HepG2 (cell line): ENCODE measurements around the gene INO80B. TPM values are rescaled to one million over a fixed set of nuclear protein-coding genes. Genes with fewer than 3 reads are reported as not detected.

Experiments
- ATAC-seq: fragments of 200-7000 bp; cut with Tn5 transposase; 3 replicates; pipeline ENCODE4 v1.9.1; 2020; ENCODE audit warnings: mild to moderate bottlenecking, moderate library complexity
- BruUV-seq: library from RNA; stranded (reverse); fragments of 400-500 nt; replicated peaks from 2 replicates; lab custom pipeline; 2021; lab: Mats Ljungman, UMichigan
- CTCF ChIA-PET: fragments of 300-600 bp; formaldehyde crosslinking; extraction: SDS; loops from one replicate; lab custom pipeline; 2021; ENCODE audit warnings: low total read pairs, inconsistent platforms, low intra/inter-chr PET ratio; lab: Yijun Ruan, JAX
- POLR2A ChIA-PET: fragments of 350-600 bp; sonication (Branson Sonifier 250); formaldehyde crosslinking; loops from one replicate; lab custom pipeline; 2020; ENCODE audit warnings: antibody characterized with exemption, inconsistent platforms; lab: Yijun Ruan, JAX
- DNase-seq: peaks from one replicate; pipeline ENCODE4 v3.0.0-alpha.2; 2015; ENCODE audit warnings: low spot score
- FAIRE-seq: peaks from 3 replicates; lab custom pipeline; 2011; peaks lifted over from hg19 to GRCh38; lab: Jason Lieb, UNC
- H2AFZ ChIP-seq: one replicate; pipeline ENCODE4 v1.6.1; 2011; ENCODE audit warnings: low read length, inconsistent platforms
- H3K27ac ChIP-seq: fragments of 300-600 bp; 3 replicates; pipeline ENCODE4 v1.8.0; 2011; ENCODE audit warnings: mixed run types, mild to moderate bottlenecking, mixed read lengths, low read length, inconsistent platforms; ENCODE audit not compliant: insufficient read depth; ENCODE audit errors: extremely low read length
- H3K27me3 ChIP-seq, 2 experiments: fragments of 200-600 bp in 1 of 2; 2 replicates in 1 of 2; 3 replicates in 1 of 2; pipeline versions ENCODE4 v1.6.0 to v1.8.0; 2011; ENCODE audit warnings: low read length in 2 of 2, mild to moderate bottlenecking in 2 of 2, moderate library complexity in 2 of 2, inconsistent platforms in 1 of 2; ENCODE audit not compliant: insufficient read depth in 2 of 2, control insufficient read depth in 1 of 2
- H3K36me3 ChIP-seq, 2 experiments: fragments of 200-600 bp in 1 of 2; replicated peaks in 1 of 2; 2 replicates in 1 of 2; 3 replicates in 1 of 2; pipeline versions ENCODE4 v1.5.1 to v1.8.0; 2011; ENCODE audit warnings: low read length in 2 of 2, inconsistent platforms in 1 of 2; ENCODE audit not compliant: insufficient read depth in 2 of 2, control insufficient read depth in 1 of 2
- H3K4me1 ChIP-seq: 2 replicates; pipeline ENCODE4 v1.5.1; 2012; ENCODE audit warnings: low read length, inconsistent platforms; ENCODE audit not compliant: insufficient read depth
- H3K4me2 ChIP-seq: 2 replicates; pipeline ENCODE4 v1.6.0; 2011; ENCODE audit warnings: low read depth, low read length, inconsistent platforms
- H3K4me3 ChIP-seq, 3 experiments: fragments of 200-600 bp in 1 of 3; sonication (generic), shearing (Covaris generic) in 1 of 3; replicated peaks in 1 of 3; 2 replicates each; pipeline ENCODE4 v1.5.1; 2011 to 2016; ENCODE audit warnings: low read length in 3 of 3, inconsistent platforms in 2 of 3, low read depth in 2 of 3, mild to moderate bottlenecking in 2 of 3, control low read depth in 1 of 3, mixed read lengths in 1 of 3; ENCODE audit not compliant: insufficient read depth in 1 of 3
- H3K79me2 ChIP-seq: one replicate; pipeline ENCODE4 v1.6.1; 2011; ENCODE audit warnings: low read length, inconsistent platforms; ENCODE audit not compliant: insufficient read depth
- H3K9ac ChIP-seq: 2 replicates; pipeline ENCODE4 v1.6.0; 2011; ENCODE audit warnings: mild to moderate bottlenecking, low read depth, low read length, inconsistent platforms; ENCODE audit not compliant: insufficient read depth
- H3K9me3 ChIP-seq: 2 replicates; pipeline ENCODE4 v1.5.1; 2012; ENCODE audit warnings: mild to moderate bottlenecking, low read length
- H4K20me1 ChIP-seq: 2 replicates; pipeline ENCODE4 v1.6.0; 2011; ENCODE audit warnings: inconsistent platforms, mild to moderate bottlenecking, low read length, moderate library complexity; ENCODE audit not compliant: insufficient read depth
- CREB1 ChIP-seq, 2 experiments: fragments of 450-650 bp in 1 of 2; IDR thresholded peaks; 2 replicates each; pipeline ENCODE4 v1.6.1; 2016 to 2017; ENCODE audit warnings: control low read depth in 1 of 2, mild to moderate bottlenecking in 1 of 2, missing compliant biosample characterization in 1 of 2, missing genetic modification characterization in 1 of 2
- FOXP1 ChIP-seq, 2 experiments: fragments of 450-650 bp in 1 of 2; IDR thresholded peaks; 2 replicates each; pipeline ENCODE4 v1.6.1; 2017 to 2018; ENCODE audit warnings: antibody characterized with exemption in 1 of 2
- GABPA ChIP-seq, 2 experiments: IDR thresholded peaks; 2 replicates each; pipeline ENCODE4 v1.6.1; 2011 to 2016; ENCODE audit warnings: low read depth in 2 of 2, low read length in 1 of 2, missing biosample characterization in 1 of 2, missing genetic modification characterization in 1 of 2
- SMAD3 ChIP-seq: sonication (generic); formaldehyde crosslinking; IDR thresholded peaks from 2 replicates; pipeline ENCODE4 v1.4.0; 2020; ENCODE audit warnings: missing genetic modification reagents
- THAP9 ChIP-seq: sonication (generic); formaldehyde crosslinking; IDR thresholded peaks from 2 replicates; pipeline ENCODE4; 2020; ENCODE audit warnings: missing genetic modification reagents, mild to moderate bottlenecking, borderline replicate concordance
- ZBTB42 ChIP-seq: sonication (generic); formaldehyde crosslinking; IDR thresholded peaks from 2 replicates; pipeline ENCODE4 v1.5.0; 2020; ENCODE audit warnings: mild to moderate bottlenecking, missing genetic modification reagents
- ZFP41 ChIP-seq: sonication (generic); formaldehyde crosslinking; IDR thresholded peaks from 2 replicates; pipeline ENCODE4 v1.4.0; 2020; ENCODE audit warnings: mild to moderate bottlenecking, missing genetic modification reagents, borderline replicate concordance
- ZFP91 ChIP-seq: sonication (generic); formaldehyde crosslinking; IDR thresholded peaks from 2 replicates; pipeline ENCODE4 v1.9.0; 2022; ENCODE audit warnings: missing genetic modification reagents, mild to moderate bottlenecking, borderline replicate concordance
- ZNF253 ChIP-seq: sonication (generic); formaldehyde crosslinking; IDR thresholded peaks from 2 replicates; pipeline ENCODE4 v1.8.0; 2022; ENCODE audit warnings: mild to moderate bottlenecking, missing genetic modification reagents, borderline replicate concordance
- ZNF512 ChIP-seq: sonication (generic); formaldehyde crosslinking; IDR thresholded peaks from 2 replicates; pipeline ENCODE4 v1.4.0; 2020; ENCODE audit warnings: mild to moderate bottlenecking, missing genetic modification reagents
- WGBS: methylation state at CpG from one replicate; pipeline ENCODE4 v1.1.6; 2017; ENCODE audit warnings: low lambda C conversion rate; 5-methylcytosine and 5-hydroxymethylcytosine counted together
- in situ Hi-C: cut with HindIII; loops from 2 replicates; pipeline ENCODE4 v1.10.0; 2017; ENCODE audit warnings: low pct_unique_long_range_greater_than_20kb; ENCODE audit not compliant: extremely low pct_ligation_motif_present
- intact Hi-C: fragments of 100-400 bp; cut with micrococcal nuclease; formaldehyde crosslinking; loops from one replicate; pipeline ENCODE4 v1.10.0; 2022; ENCODE audit not compliant: unreplicated experiment
- polyA plus RNA-seq, 8 experiments: library from polyadenylated mRNA; depleted of rRNA in 3 of 8; stranded (reverse) in 7 of 8; unstranded in 1 of 8; fragments of >200 nt; fragmentation: Illumina TruSeq in 4 of 8; extraction: Trizol in 4 of 8; gene quantifications; 2 replicates each; pipeline versions ENCODE4 v1.2.1 to v1.2.3, GENCODE V29; 2011 to 2016; ENCODE audit warnings: low read depth in 4 of 8, missing spikeins in 1 of 8, mixed read lengths in 1 of 8; ENCODE audit not compliant: insufficient read depth in 1 of 8
- total RNA-seq, 5 experiments: library from RNA; depleted of rRNA; stranded (reverse); fragments of >200 nt; fragmentation: Illumina TruSeq; extraction: Trizol; gene quantifications; 2 replicates each; pipeline ENCODE4 v1.2.3, GENCODE V29; 2016; ENCODE audit warnings: low read depth in 1 of 5
- TF ChIP-seq, protein P1 (sequence below): sonication (generic); formaldehyde crosslinking; IDR thresholded peaks from 2 replicates; pipeline ENCODE4 v1.4.0; 2020; ENCODE audit warnings: missing genetic modification reagents
- TF ChIP-seq, protein P2 (sequence below): sonication (generic); formaldehyde crosslinking; conservative IDR thresholded peaks from 2 replicates; pipeline ENCODE4 v1.8.0; 2022; ENCODE audit warnings: mild to moderate bottlenecking, moderate library complexity, missing genetic modification reagents

The INO80B gene
- total and polyA plus RNA-seq, 2 of the 13 experiments (the other 11 are each of a cell fraction or from before 2014, with no cell fraction given) = 6.2 to 14.5 TPM

GRCh38 chr2:74444498-74445318, 10.2 kb upstream of the INO80B start:
- in situ Hi-C loops (no loop called here), intact Hi-C loops (no loop called here)
- POLR2A ChIA-PET = interaction anchor here (0.7 to 11.6 kb wide), 8 partner anchors 11 to 82 kb away, joined by 3 to 342 read pairs (median 6); partner anchors contain the start of genes INO80B, MRPL53 and WBP1
- FAIRE-seq = no peak
- Histone ChIP-seq H2AFZ (no peak overlapping the region), H3K4me2 (peak overlapping the region; percentile 84), H3K27me3 (no peaks in the 10 kb centered on the region; a peak in 1 of 5 replicates), H4K20me1 (peaks cover 6% of the 10 kb centered on the region; the same call in 1 of the 2 replicates), H3K9me3 (no peaks in the 10 kb centered on the region), H3K4me1 (peaks cover 66% of the 10 kb centered on the region), H3K36me3 (no peaks in the 10 kb centered on the region; a peak in 1 of 5 replicates), H3K79me2 (peaks cover 23% of the 10 kb centered on the region), H3K27ac (peak overlapping the region; percentile 63), H3K9ac (peak overlapping the region; percentile 52; the same call in 1 of the 2 replicates), H3K4me3 (peak overlapping the region in 2 of 3 experiments; percentile 26 to 59; a peak in 3 of 6 replicates)
- ATAC-seq = no peak
- CTCF ChIA-PET = no interaction called here
- BruUV-seq = no TSS peak
- WGBS = 1% methylated on average over 5 of the region's 5 CpGs
- DNase-seq = no peak
- TF ChIP-seq ZNF512 (CRISPR knock-in tag) = 0 out of 2 replicates have a peak, but pooled peaks have one; percentile 44
- peak; percentile 50; the same call in 1 of the 2 replicates for TF ChIP-seq ZFP91 (CRISPR knock-in tag)
- no peak for TF ChIP-seq FOXP1 (IDR thresholded peaks at IDR 0.05)
- TF ChIP-seq FOXP1 (CRISPR knock-in tag; IDR thresholded peaks at IDR 0.05) = peak; percentile 29; the same call in 1 of the 2 replicates
- TF ChIP-seq ZNF253 (CRISPR knock-in tag) = no peak
- TF ChIP-seq, protein P1, sequence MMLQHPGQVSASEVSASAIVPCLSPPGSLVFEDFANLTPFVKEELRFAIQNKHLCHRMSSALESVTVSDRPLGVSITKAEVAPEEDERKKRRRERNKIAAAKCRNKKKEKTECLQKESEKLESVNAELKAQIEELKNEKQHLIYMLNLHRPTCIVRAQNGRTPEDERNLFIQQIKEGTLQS = no peak
- TF ChIP-seq, protein P2, sequence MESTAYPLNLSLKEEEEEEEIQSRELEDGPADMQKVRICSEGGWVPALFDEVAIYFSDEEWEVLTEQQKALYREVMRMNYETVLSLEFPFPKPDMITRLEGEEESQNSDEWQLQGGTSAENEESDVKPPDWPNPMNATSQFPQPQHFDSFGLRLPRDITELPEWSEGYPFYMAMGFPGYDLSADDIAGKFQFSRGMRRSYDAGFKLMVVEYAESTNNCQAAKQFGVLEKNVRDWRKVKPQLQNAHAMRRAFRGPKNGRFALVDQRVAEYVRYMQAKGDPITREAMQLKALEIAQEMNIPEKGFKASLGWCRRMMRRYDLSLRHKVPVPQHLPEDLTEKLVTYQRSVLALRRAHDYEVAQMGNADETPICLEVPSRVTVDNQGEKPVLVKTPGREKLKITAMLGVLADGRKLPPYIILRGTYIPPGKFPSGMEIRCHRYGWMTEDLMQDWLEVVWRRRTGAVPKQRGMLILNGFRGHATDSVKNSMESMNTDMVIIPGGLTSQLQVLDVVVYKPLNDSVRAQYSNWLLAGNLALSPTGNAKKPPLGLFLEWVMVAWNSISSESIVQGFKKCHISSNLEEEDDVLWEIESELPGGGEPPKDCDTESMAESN = no peak
- TF ChIP-seq ZFP41 (CRISPR knock-in tag) = no peak
- TF ChIP-seq GABPA (IDR thresholded peaks at IDR 0.05; ENCODE audit: low read depth, low read length) = no peak
- 0 out of 2 replicates have a peak, but pooled peaks have one; percentile 30 for TF ChIP-seq GABPA (CRISPR knock-in tag; IDR thresholded peaks at IDR 0.05; ENCODE audit: low read depth)
- 0 out of 2 replicates have a peak, but pooled peaks have one; percentile 31 for TF ChIP-seq THAP9 (CRISPR knock-in tag)
- no peak for TF ChIP-seq CREB1 (IDR thresholded peaks at IDR 0.05)
- TF ChIP-seq CREB1 (CRISPR knock-in tag; IDR thresholded peaks at IDR 0.05) = 0 out of 2 replicates have a peak, but pooled peaks have one; percentile 5
- TF ChIP-seq SMAD3 (CRISPR knock-in tag) = no peak
- TF ChIP-seq ZBTB42 (CRISPR knock-in tag) = no peak
